Coronary artery (tissue), 2 donors: ENCODE measurements around the gene KCNT1.

Experiments used
- DNase-seq: peaks from one replicate; pipeline ENCODE4 v3.0.0-alpha.2; 2017; ENCODE audit warnings: low spot score
- H3K27ac ChIP-seq, 2 donors: fragments of 200-600 bp; sonication (generic); one replicate each; pipeline ENCODE4 v1.5.1; 2016 to 2019
- H3K4me3 ChIP-seq: fragments of 200-600 bp; sonication (generic); 2 replicates; pipeline ENCODE4 v1.5.1; 2016; ENCODE audit warnings: mild to moderate bottlenecking, moderate library complexity
- TF ChIP-seq, protein P1 (sequence below): fragments of 200-600 bp; sonication (generic); IDR thresholded peaks from one replicate; pipeline ENCODE4 v1.5.1; 2019; ENCODE audit warnings: antibody characterized with exemption

The KCNT1 gene

DNA sequence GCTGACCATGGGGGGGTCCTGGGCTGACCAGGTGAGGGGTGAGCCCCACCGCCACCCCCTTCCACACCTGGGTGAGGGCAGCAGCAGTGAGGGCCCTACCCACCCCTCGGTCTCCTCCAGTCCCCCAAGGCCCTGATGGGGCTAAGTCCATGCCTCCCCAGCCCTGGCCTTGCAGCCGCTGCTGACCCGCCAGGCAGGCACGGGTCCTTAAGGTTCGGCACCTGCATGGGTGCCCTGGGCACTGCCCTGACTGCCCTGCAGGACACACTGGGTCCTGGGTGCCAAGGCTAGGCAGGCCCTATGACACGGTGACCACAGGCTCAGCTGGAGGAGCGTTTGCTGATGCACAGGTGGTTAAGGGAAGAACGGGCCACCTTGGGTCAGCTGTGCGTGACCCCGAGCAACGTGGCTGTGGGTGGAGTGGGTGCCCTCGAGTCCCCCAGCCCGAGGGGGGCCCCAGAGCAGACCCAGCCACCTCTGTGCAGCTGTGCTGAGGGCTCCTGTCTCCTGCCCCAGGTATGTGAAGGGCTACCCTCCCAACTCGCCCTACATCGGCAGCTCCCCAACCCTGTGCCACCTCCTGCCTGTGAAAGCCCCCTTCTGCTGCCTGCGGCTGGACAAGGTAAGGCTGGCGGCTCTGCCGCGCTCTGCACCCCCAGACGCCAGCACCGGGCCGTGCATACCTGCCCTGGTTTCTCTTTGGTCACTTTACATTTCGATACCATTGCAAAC lies 73.0 kb downstream of the KCNT1 start:
- TF ChIP-seq, protein P1, sequence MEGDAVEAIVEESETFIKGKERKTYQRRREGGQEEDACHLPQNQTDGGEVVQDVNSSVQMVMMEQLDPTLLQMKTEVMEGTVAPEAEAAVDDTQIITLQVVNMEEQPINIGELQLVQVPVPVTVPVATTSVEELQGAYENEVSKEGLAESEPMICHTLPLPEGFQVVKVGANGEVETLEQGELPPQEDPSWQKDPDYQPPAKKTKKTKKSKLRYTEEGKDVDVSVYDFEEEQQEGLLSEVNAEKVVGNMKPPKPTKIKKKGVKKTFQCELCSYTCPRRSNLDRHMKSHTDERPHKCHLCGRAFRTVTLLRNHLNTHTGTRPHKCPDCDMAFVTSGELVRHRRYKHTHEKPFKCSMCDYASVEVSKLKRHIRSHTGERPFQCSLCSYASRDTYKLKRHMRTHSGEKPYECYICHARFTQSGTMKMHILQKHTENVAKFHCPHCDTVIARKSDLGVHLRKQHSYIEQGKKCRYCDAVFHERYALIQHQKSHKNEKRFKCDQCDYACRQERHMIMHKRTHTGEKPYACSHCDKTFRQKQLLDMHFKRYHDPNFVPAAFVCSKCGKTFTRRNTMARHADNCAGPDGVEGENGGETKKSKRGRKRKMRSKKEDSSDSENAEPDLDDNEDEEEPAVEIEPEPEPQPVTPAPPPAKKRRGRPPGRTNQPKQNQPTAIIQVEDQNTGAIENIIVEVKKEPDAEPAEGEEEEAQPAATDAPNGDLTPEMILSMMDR: no peak
- no peak overlapping the region for H3K4me3 ChIP-seq
- no peak for DNase-seq
- H3K27ac ChIP-seq: no peak overlapping the region

DNA sequence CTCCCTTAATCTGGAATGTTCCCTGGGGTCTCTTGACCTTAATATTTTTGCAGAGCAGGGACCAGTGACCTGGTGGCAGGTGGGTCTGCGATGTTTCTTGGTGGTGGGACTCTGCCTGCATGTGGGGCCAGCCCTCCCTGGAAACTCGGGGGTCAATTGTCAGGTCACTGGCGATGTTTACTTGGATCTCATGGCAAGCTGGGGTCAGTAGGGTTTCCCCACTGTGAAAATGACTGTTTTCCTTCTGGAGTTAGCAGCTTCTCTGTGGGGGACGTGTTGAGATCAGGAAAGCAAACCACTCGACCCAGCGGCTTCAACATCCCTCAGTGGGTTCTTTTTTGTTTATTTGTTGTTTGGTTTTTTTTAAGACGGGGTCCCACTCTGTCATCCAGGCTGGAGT lies 73.9 kb downstream of the KCNT1 start:
- no peak for DNase-seq
- Histone ChIP-seq H3K27ac (no peak overlapping the region), H3K4me3 (no peak overlapping the region)
- TF ChIP-seq, protein P1: no peak

DNA sequence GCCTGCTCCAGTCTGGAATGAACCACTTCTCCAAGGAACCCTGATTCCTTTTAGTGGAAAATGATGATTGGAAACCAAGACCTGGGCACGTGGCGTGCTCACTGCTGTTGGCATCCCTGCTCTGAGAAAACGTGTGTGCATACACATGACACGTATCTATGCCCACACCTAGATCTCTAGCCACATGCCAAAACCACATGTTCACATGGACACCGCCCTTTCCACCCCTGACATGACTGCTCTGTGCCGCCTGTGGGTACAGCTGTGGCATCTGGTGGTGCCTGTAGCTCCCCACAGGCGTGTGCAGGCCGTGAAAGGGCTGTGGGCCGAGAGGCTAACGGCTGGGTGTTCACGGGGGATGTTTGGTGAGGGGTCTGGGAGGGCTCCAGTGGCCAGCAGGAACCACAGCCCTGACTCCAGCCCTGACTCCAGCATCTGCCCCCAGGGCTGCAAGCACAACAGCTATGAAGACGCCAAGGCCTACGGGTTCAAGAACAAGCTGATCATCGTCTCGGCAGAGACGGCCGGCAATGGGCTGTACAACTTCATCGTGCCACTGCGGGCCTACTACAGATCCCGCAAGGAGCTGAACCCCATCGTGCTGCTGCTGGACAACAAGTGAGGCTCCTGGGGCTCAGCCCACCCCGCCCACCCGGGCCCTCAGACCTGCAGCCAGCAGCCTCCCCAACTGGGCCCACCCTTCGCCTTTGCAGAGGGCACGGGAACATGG lies 75.1 kb downstream of the KCNT1 start:
- TF ChIP-seq, protein P1: no peak
- DNase-seq: no peak
- no peak overlapping the region for H3K4me3 ChIP-seq
- H3K27ac ChIP-seq: no peak overlapping the region

DNA sequence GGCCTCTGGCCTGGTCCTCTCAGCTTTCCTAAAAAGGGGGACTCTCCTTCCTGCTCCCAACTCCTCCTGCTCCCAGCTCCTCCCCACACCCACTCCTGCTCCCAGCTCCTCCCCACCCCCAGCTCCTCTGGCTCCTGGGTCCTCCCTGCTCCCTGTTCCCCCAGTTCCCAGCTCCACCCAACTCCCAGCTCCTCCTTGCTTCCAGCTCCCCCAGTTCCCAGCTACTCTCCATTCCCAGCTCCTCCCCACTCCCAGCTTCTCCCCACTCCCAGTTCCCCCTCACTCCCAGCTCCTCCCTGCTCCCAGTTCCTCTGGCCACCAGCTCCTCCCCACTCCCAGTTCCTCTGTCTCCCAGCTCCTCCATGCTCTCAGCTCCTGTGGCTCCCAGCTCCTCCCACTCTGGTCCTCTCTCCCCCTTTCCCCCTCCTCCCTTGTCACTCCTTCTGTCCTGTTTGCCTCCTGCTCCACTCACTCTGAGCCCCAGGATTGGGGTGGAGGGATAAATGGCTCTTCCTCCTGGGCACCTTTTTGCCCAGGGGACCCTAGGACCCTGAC lies 75.7 kb downstream of the KCNT1 start:
- no peak for DNase-seq
- no peak overlapping the region for H3K4me3 ChIP-seq
- TF ChIP-seq, protein P1: no peak
- no peak overlapping the region for H3K27ac ChIP-seq

DNA sequence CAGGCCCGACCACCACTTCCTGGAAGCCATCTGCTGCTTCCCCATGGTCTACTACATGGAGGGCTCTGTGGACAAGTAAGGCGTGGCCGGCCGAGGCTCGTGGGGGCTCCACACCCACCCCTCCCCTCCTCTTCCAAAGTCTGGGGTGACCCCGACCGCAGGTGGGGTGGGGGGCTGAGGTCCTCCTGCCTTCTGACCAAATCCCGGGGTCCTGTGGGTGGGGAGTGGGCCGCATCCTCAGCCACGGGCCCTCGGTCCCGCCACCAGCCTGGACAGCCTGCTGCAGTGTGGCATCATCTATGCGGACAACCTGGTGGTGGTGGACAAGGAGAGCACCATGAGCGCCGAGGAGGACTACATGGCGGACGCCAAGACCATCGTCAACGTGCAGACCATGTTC lies 76.4 kb downstream of the KCNT1 start:
- DNase-seq: no peak
- H3K4me3 ChIP-seq: no peak overlapping the region
- TF ChIP-seq, protein P1: no peak

DNA sequence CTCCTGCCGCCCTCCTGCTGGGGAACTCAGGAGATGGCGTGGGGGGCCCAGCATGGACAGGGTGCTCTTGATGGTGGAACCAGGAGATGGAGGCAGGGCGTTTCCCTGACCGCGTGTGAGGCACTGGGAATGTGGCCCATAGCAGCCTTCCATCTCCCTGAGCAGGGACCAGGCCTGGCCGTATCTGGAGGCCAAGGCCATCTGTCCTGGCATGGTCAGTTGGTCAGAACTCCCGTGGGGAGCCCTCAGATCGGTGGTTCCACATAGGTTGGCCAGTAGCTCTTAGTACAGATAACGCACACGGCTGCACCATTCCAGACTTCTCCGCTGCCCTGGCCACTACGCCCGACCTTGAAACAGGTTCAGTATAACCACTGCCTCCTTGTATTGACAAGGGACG lies 77.6 kb downstream of the KCNT1 start:
- TF ChIP-seq, protein P1: no peak
- Histone ChIP-seq H3K27ac (no peak overlapping the region), H3K4me3 (no peak overlapping the region)
- no peak for DNase-seq

More for the DNA sequence above, 76.4 kb downstream of the KCNT1 start:
- H3K27ac ChIP-seq: no peak overlapping the region
